ENCODE results near the gene CMC1.
A peak's percentile ranks its signal among the peaks of the same experiment; 100 is the strongest.

The CMC1 gene

GRCh38 chr3:28294667-28295413 is 53.4 kb downstream of the CMC1 start:
- Histone ChIP-seq H3K4me3 (no peak overlapping the region), H3K27ac (peak overlapping the region in 8 of 21 experiments; percentile 3 to 55 (median 26))

- Histone ChIP-seq H3K27ac (peak overlapping the region in 7 of 21 experiments; percentile 3 to 55 (median 18)), H3K4me3 (no peak overlapping the region)
These were observed 54.6 kb downstream of the CMC1 start for GRCh38 chr3:28295898-28296490.

GRCh38 chr3:28299705-28300104 is 58.3 kb downstream of the CMC1 start:
- Histone ChIP-seq H3K27ac (no peak overlapping the region), H3K4me3 (no peak overlapping the region)

- H3K4me3 ChIP-seq: no peak overlapping the region
These were observed 59.0 kb downstream of the CMC1 start for GRCh38 chr3:28300345-28300962.

GRCh38 chr3:28301688-28302087 is 60.3 kb downstream of the CMC1 start:
- Histone ChIP-seq H3K27ac (no peak overlapping the region), H3K4me3 (no peak overlapping the region)

More at GRCh38 chr3:28300345-28300962, 59.0 kb downstream of the CMC1 start:
- H3K27ac ChIP-seq: no peak overlapping the region

- no peak overlapping the region for H3K27ac ChIP-seq
- H3K4me3 ChIP-seq: no peak overlapping the region
These were observed 66.8 kb downstream of the CMC1 start for GRCh38 chr3:28308196-28308595.

- Histone ChIP-seq H3K4me3 (no peak overlapping the region), H3K27ac (no peak overlapping the region)
These were observed 74.3 kb downstream of the CMC1 start for GRCh38 chr3:28315711-28316110.

GRCh38 chr3:28316226-28316625 is 74.8 kb downstream of the CMC1 start:
- no peak overlapping the region for H3K27ac ChIP-seq
- H3K4me3 ChIP-seq: no peak overlapping the region

GRCh38 chr3:28317438-28318022 is 76.1 kb downstream of the CMC1 start:
- no peak overlapping the region for H3K4me3 ChIP-seq

GRCh38 chr3:28320981-28321380 is 79.6 kb downstream of the CMC1 start:
- no peak overlapping the region for H3K27ac ChIP-seq

More at GRCh38 chr3:28317438-28318022, 76.1 kb downstream of the CMC1 start:
- H3K27ac ChIP-seq: no peak overlapping the region

GRCh38 chr3:28322464-28322863 is 81.0 kb downstream of the CMC1 start:
- no peak overlapping the region for H3K27ac ChIP-seq
- no peak overlapping the region for H3K4me3 ChIP-seq

More at GRCh38 chr3:28320981-28321380, 79.6 kb downstream of the CMC1 start:
- H3K4me3 ChIP-seq: no peak overlapping the region

- no peak overlapping the region for H3K27ac ChIP-seq
- H3K4me3 ChIP-seq: no peak overlapping the region
These were observed 85.1 kb downstream of the CMC1 start for GRCh38 chr3:28326458-28326926.

GRCh38 chr3:28328188-28329151 is 87.1 kb downstream of the CMC1 start:
- Histone ChIP-seq H3K4me3 (no peak overlapping the region), H3K27ac (no peak overlapping the region)

GRCh38 chr3:28334552-28334951 is 93.1 kb downstream of the CMC1 start:
- no peak overlapping the region for H3K27ac ChIP-seq
- H3K4me3 ChIP-seq: no peak overlapping the region

- H3K27ac ChIP-seq: no peak overlapping the region
- H3K4me3 ChIP-seq: no peak overlapping the region
These were observed 93.8 kb downstream of the CMC1 start for GRCh38 chr3:28335246-28335645.

GRCh38 chr3:28337230-28337629 is 95.8 kb downstream of the CMC1 start:
- H3K4me3 ChIP-seq: no peak overlapping the region

GRCh38 chr3:28343144-28343543 is 101.7 kb downstream of the CMC1 start:
- no peak overlapping the region for H3K4me3 ChIP-seq
- H3K27ac ChIP-seq: peak overlapping the region in 3 of 21 experiments; percentile 15 to 29 (median 21)

More at GRCh38 chr3:28337230-28337629, 95.8 kb downstream of the CMC1 start:
- H3K27ac ChIP-seq: no peak overlapping the region

GRCh38 chr3:28345690-28346089 is 104.3 kb downstream of the CMC1 start:
- Histone ChIP-seq H3K27ac (no peak overlapping the region), H3K4me3 (no peak overlapping the region)
